GM18870 (cell line): ENCODE measurements around the gene DEPDC5.

ENCODE experiments used
- ATAC-seq: cut with Tn5 transposase; IDR thresholded peaks from one replicate; pipeline ENCODE4 v1.9.1; 2021; ENCODE audit warnings: moderate library complexity; ENCODE audit not compliant: unreplicated experiment

The DEPDC5 gene

GRCh38 chr22:31883989-31884388, 130.2 kb downstream of the DEPDC5 start:
- ATAC-seq, result no peak

- no peak for ATAC-seq
Observed at GRCh38 chr22:31891366-31892079, 137.7 kb downstream of the DEPDC5 start.

GRCh38 chr22:31892080-31892433, 138.2 kb downstream of the DEPDC5 start:
- ATAC-seq, result no peak

- no peak for ATAC-seq
Observed at GRCh38 chr22:31893460-31893859, 139.6 kb downstream of the DEPDC5 start.

- no peak for ATAC-seq
Observed at GRCh38 chr22:31895411-31896123, 141.7 kb downstream of the DEPDC5 start.

GRCh38 chr22:31896472-31896871, 142.7 kb downstream of the DEPDC5 start:
- ATAC-seq, result no peak

GRCh38 chr22:31897842-31898805, 144.3 kb downstream of the DEPDC5 start:
- ATAC-seq, result no peak

GRCh38 chr22:31898926-31899325, 145.1 kb downstream of the DEPDC5 start:
- ATAC-seq, result no peak

- ATAC-seq, result no peak
Observed at GRCh38 chr22:31899669-31900068, 145.8 kb downstream of the DEPDC5 start.

- no peak for ATAC-seq
Observed at GRCh38 chr22:31901388-31902137, 147.7 kb downstream of the DEPDC5 start.

- ATAC-seq, result no peak
Observed at GRCh38 chr22:31904651-31905050, 150.8 kb downstream of the DEPDC5 start.

- no peak for ATAC-seq
Observed at GRCh38 chr22:31905356-31905755, 151.5 kb downstream of the DEPDC5 start.

GRCh38 chr22:31906086-31906485, 152.3 kb downstream of the DEPDC5 start:
- no peak for ATAC-seq

- no peak for ATAC-seq
Observed at GRCh38 chr22:31906569-31906968, 152.8 kb downstream of the DEPDC5 start.

GRCh38 chr22:31909977-31910376, 156.2 kb downstream of the DEPDC5 start:
- ATAC-seq, result no peak

GRCh38 chr22:31911565-31912406, 158.0 kb downstream of the DEPDC5 start:
- ATAC-seq, result no peak

- ATAC-seq, result no peak
Observed at GRCh38 chr22:31912407-31912743, 158.6 kb downstream of the DEPDC5 start.

GRCh38 chr22:31915586-31915985, 161.8 kb downstream of the DEPDC5 start:
- no peak for ATAC-seq

- ATAC-seq, result no peak
Observed at GRCh38 chr22:31917227-31917921, 163.6 kb downstream of the DEPDC5 start.
